HG03439 (cell line): ENCODE data around the gene RFX5.
"Not testable (repeated sequence)": the region's sequence is repeated elsewhere in the genome, so short reads cannot be mapped to it uniquely, and the experiment has no call there.

Source experiments
- ATAC-seq: cut with Tn5 transposase; IDR thresholded peaks from one replicate; pipeline ENCODE4 v1.9.1; 2021; ENCODE audit warnings: mild to moderate bottlenecking, moderate library complexity; ENCODE audit not compliant: unreplicated experiment

Gene RFX5

GRCh38 chr1:151362308-151363155 is 15.5 kb upstream of the RFX5 start:
- no peak for ATAC-seq

- ATAC-seq, result no peak
Measured at GRCh38 chr1:151361883-151362282, 14.8 kb upstream of the RFX5 start.

- no peak for ATAC-seq
Measured at GRCh38 chr1:151356696-151357095, 9.6 kb upstream of the RFX5 start.

DNA sequence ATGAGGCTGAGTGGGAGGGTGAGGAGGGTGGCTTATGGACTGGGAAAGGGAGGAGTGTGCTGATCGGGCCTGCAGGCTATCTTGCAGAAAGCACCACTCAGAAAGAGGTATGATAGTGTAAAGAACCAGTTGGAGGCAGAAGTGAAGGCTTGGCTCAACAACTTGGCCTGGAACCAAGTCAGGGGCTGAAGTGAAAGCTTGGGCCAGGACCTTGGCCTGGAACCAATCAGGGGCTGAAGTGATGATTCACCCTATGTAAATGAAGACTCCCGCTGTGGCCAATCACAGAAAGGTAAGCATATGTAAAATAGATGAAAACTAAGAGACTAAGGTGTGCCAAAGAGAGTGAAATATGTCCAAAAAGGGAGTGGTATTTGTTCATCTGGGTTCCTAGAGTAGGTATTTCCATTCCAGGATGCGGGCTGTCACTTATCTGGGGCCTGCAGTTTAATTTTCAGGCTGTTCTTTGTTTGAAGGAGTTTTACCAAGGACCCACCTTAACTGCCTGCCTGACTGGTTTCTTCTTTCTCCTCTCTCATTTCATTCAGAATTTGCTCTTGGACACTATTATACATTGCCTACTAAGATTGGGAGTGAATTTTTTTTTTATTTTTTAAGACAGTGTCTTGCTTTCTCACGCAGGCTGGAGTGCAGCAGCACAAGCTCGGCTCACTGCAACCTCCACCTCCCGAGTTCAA is 5.1 kb upstream of the RFX5 start:
- no peak for ATAC-seq

DNA sequence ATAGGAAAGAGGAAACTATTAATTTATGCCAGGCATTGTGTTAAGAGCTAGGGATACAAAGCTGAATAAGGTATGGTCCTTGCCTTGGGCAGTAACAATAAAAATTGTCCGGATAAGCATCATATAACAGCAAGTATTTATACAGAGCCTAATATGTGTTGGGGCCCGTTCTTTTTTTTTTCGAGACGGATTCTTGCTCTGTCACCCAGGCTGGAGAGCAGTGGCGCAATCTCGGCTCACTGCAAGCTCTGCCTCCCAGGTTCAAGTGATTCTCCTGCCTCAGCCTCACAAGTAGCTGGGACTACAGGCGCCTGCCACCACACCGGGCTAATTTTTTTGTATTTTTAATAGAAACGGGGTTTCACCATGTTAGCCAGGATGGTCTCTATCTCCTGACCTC is 3.3 kb upstream of the RFX5 start:
- not testable (repeated sequence) for ATAC-seq

GRCh38 chr1:151347523-151348246 is 633 bp upstream of the RFX5 start:
- no peak for ATAC-seq

DNA sequence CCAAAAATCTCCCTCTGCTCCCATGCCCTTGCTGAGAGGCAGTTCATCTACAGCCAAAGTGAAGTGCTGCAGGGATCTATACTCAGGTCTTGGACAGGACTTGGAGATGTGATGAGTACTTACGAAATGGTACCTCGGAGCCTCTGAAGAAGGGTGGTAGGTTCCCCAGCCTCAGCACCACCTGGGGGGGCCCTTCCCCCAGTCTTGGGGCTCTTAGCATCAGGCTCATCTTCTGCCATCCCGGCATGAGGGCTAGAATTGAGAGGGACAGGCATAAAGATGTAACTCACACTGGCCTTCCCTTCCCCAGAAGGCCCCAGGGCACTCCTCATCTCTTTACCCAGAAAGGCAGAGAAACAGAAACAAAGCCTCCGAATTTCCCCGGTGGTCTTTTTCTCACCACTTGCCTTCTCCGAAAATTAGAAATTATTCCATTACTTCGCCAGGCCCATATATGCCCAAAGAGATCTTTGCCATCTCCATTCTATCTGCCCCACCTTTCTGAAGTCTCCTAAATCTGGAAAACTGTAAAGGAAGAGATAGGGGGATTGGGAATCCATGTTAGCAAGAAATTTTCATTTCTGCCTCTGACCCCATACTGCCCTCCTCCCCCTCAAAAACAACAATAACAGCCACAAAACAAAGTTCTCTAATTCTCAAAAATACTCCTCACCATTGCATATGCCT is 827 bp downstream of the RFX5 start:
- ATAC-seq, result no peak

DNA sequence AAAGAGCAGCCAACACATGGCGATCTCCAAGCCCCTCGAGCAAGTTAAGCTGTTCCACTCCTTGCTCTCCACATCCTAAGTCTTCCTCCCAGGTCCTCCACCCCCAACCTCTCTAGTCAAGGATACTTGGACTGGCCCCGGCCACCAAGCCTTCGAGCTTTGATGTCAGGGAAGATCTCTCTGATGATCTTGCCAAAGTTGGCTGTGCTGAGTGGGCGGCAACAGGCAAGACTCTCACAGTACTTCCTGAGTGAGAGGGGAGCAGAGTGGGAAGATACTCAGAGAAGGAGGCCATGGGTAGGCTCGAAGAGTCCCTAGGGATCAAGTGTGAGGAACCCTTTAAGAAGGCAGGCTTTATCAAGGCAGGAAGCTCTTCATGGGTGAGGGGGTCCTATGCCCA is 2.8 kb downstream of the RFX5 start:
- no peak for ATAC-seq

DNA sequence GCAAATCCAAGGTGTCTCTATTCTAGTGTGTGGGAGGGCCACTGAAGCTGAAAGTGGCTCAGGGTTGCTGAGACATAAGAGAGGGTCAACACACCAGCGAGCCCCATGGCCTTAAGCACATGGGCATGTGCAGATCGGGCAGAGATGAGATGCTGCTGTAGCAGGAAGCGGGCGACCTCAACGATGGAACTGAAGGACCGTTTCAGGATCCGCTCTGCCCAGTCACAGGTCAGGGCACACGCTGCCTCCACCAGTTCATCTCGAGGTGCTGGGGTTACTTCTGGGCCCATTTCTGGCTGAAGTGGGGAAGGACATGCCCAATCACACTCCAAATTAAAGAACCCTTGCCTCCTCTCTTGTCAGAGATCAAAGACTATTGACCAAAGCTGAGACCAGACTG is 3.5 kb downstream of the RFX5 start:
- no peak for ATAC-seq

- no peak for ATAC-seq
Measured at GRCh38 chr1:151342569-151342968, 4.5 kb downstream of the RFX5 start.

DNA sequence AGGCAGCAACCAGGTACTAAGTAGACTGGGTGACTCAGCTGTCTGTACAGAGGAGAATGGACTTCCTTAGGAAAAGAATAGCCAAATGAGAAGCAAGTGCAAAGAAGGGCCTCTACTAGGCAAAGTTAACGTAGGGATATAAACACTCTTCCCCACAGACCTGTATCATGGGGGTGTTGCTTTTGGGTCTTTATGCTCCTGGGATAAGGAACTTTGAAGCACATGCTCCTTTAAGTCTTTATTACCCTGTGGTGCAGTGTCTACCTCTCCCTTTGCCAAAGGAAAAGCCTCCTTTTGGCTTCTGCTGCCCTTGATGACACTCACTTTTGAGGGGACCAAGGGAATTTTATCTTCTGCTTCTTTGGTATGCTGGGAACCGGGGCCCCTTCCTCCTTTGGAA is 5.0 kb downstream of the RFX5 start:
- ATAC-seq, result no peak

- ATAC-seq, result peak; percentile 66
Measured at GRCh38 chr1:151340870-151341754, 5.9 kb downstream of the RFX5 start.

DNA sequence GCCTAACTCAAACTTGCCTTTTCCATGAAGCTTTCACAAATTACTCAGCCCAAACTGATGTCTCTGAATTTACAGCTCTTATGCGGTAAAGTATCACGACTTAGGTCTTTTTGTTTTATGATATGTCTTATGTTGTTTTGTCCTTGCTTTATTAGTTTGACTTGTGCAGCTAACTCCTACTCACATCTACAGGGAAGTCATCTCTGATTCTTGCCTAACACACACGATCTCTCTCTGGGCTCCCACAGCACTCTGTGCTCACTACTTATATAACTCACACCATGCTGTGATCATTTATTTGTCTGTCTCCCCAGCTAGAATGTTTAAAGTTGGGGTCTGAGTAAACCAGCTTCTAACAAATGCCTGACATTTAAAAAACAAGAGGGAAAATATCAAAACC is 10.5 kb downstream of the RFX5 start:
- no peak for ATAC-seq

GRCh38 chr1:151334822-151335221 is 12.2 kb downstream of the RFX5 start:
- no peak for ATAC-seq

- ATAC-seq, result peak; percentile 20
Measured at GRCh38 chr1:151327903-151328674, 19.0 kb downstream of the RFX5 start.

GRCh38 chr1:151327223-151327902 is 19.7 kb downstream of the RFX5 start, which contains the start of gene PI4KB:
PI4KB (minus strand) TSS chr1:151327416; CDS start chr1:151316481, 10,935 bp downstream.
- ATAC-seq, result peak; percentile 78

DNA sequence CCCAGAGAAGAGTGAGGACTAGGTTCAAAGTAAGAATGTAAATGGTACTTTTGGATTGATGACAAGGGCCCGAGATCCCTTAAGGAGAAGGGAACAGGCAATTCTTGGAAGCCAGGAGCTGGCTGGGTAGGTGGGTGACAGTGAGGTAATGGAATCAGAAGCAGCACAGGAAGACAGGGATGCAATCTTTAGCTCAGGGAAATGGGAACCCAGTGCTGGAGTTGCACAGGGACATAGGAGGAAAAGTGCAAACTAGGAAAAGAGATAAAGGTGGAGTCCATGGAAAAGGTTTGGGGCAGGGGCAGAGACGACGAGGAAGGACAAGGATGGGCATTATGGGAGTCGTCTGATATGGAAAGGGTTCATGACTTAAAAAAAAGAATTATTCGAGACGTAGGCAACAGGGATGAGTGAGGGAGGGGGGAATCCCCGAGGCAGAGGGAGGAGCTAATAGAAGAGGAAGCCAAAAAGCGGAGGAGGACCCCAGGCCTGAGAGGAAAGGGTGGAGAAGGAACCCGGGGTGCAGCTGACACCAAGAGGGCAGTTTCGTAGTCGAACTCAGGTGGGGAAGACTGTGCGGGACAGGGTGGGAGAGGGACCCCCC is 20.3 kb downstream of the RFX5 start:
- peak; percentile 47 for ATAC-seq
